ENCODE results near the gene ESAM. TPM values are rescaled to one million over a fixed set of nuclear protein-coding genes. Genes with fewer than 3 reads are reported as not detected.

ESAM gene
- polyA plus RNA-seq, 3 donors = 0.18 to 0.74 (median 0.49) TPM

- no peak for TF ChIP-seq CTCF (IDR thresholded peaks at IDR 0.05)
- H3K36me3 ChIP-seq (replicated peaks in 1 of 2; ENCODE audit: control insufficient read depth in 1 of 2, insufficient read depth in 2 of 2, low read length in 2 of 2) = no peaks in the 10 kb centered on the region
- H3K4me3 ChIP-seq (replicated peaks in 1 of 3; ENCODE audit: low read depth in 2 of 3, low read length in 3 of 3) = no peak overlapping the region
- Mint-ChIP-seq H3K27me3 (ENCODE audit: low read depth in 3 of 3) (peaks cover 8 to 14% (median 13%) of the 10 kb centered on the region in 3 donors), H3K4me3 (no peak overlapping the region), H3K36me3 (peaks cover 0 to 2% of the 10 kb centered on the region in 2 donors), H3K27ac (no peak overlapping the region), H3K4me1 (peaks cover 3% of the 10 kb centered on the region), H3K9me3 (peaks cover 0 to 10% (median 6%) of the 10 kb centered on the region in 7 donors)
- no peaks in the 10 kb centered on the region for H4K20me1 ChIP-seq (ENCODE audit: insufficient read depth, low read length)
- H2AFZ ChIP-seq (ENCODE audit: insufficient read depth, low read depth, low read length, poor library complexity, severe bottlenecking) = no peak overlapping the region
- no CpG with 5 or more reads among the region's 3 CpGs for WGBS (ENCODE audit: insufficient coverage)
- H3K27ac ChIP-seq (ENCODE audit: low read depth in 1 of 2, low read length in 2 of 2) = no peak overlapping the region
- peaks cover 0 to 4% of the 10 kb centered on the region in 2 donors for H3K9me3 ChIP-seq (replicated peaks in 1 of 2; ENCODE audit: control insufficient read depth in 1 of 2, insufficient read depth in 1 of 2, low read length in 2 of 2)
- intact Hi-C loops (cut with micrococcal nuclease) = no loop called here
- no peak overlapping the region for H3K4me2 ChIP-seq (replicated peaks; ENCODE audit: extremely low read depth, low read length, poor library complexity, severe bottlenecking)
- DNase-seq = no peak
- peaks cover 0 to under 1% of the 10 kb centered on the region in 2 donors for H3K4me1 ChIP-seq (ENCODE audit: control insufficient read depth in 1 of 2, insufficient read depth in 2 of 2, low read length in 2 of 2)
- H3K9ac ChIP-seq (ENCODE audit: insufficient read depth, low read length, poor library complexity, severe bottlenecking) = no peak overlapping the region
- no peaks in the 10 kb centered on the region for H3K79me2 ChIP-seq (ENCODE audit: insufficient read depth, low read length)
- peaks cover 10 to 16% of the 10 kb centered on the region in 2 donors for H3K27me3 ChIP-seq (ENCODE audit: control insufficient read depth in 2 of 2, insufficient read depth in 2 of 2, low read length in 2 of 2)
These were observed 49.7 kb downstream of the ESAM start for GRCh38 chr11:124712392-124712791.

- DNase-seq = no peak
- Histone ChIP-seq H3K79me2 (ENCODE audit: insufficient read depth, low read length) (no peaks in the 10 kb centered on the region), H3K4me1 (ENCODE audit: control insufficient read depth in 1 of 2, insufficient read depth in 2 of 2, low read length in 2 of 2) (no peaks in the 10 kb centered on the region), H3K27me3 (ENCODE audit: control insufficient read depth in 2 of 2, insufficient read depth in 2 of 2, low read length in 2 of 2) (no peaks in the 10 kb centered on the region), H3K36me3 (replicated peaks in 1 of 2; ENCODE audit: control insufficient read depth in 1 of 2, insufficient read depth in 2 of 2, low read length in 2 of 2) (no peaks in the 10 kb centered on the region), H3K4me3 (replicated peaks in 1 of 3; ENCODE audit: low read depth in 2 of 3, low read length in 3 of 3) (no peak overlapping the region), H2AFZ (ENCODE audit: insufficient read depth, low read depth, low read length, poor library complexity, severe bottlenecking) (no peak overlapping the region), H4K20me1 (ENCODE audit: insufficient read depth, low read length) (no peaks in the 10 kb centered on the region), H3K27ac (ENCODE audit: low read depth in 1 of 2, low read length in 2 of 2) (no peak overlapping the region), H3K4me2 (replicated peaks; ENCODE audit: extremely low read depth, low read length, poor library complexity, severe bottlenecking) (no peak overlapping the region), H3K9me3 (replicated peaks in 1 of 2; ENCODE audit: control insufficient read depth in 1 of 2, insufficient read depth in 1 of 2, low read length in 2 of 2) (peaks cover 0 to 4% of the 10 kb centered on the region in 2 donors), H3K9ac (ENCODE audit: insufficient read depth, low read length, poor library complexity, severe bottlenecking) (no peak overlapping the region)
- TF ChIP-seq CTCF (IDR thresholded peaks at IDR 0.05) = no peak
- Mint-ChIP-seq H3K36me3 (no peaks in the 10 kb centered on the region), H3K27ac (no peak overlapping the region), H3K9me3 (peaks cover 0 to 15% (median 6%) of the 10 kb centered on the region in 7 donors), H3K4me1 (no peaks in the 10 kb centered on the region), H3K4me3 (no peak overlapping the region), H3K27me3 (ENCODE audit: low read depth in 3 of 3) (peaks cover 0 to 2% (median under 1%) of the 10 kb centered on the region in 3 donors)
- WGBS (ENCODE audit: insufficient coverage) = 93% methylated on average over 3 of the region's 4 CpGs
- intact Hi-C loops (cut with micrococcal nuclease) = no loop called here
These were observed 54.3 kb downstream of the ESAM start for GRCh38 chr11:124707829-124708228.

Other genes starting within 250 kb of the ESAM start
- not detected for gene OR8B12, start 218.6 kb downstream of the ESAM start, polyA plus RNA-seq
- gene OR8A1, start 192.3 kb downstream of the ESAM start, polyA plus RNA-seq = not detected
- not detected for gene PANX3, start 150.9 kb downstream of the ESAM start, polyA plus RNA-seq
- 10 to 100 TPM; 39.7 to 84.7 (median 43.5) TPM for gene TBRG1, start 139.4 kb downstream of the ESAM start, polyA plus RNA-seq
- gene SIAE, start 88.6 kb downstream of the ESAM start, polyA plus RNA-seq = 1 to 10 TPM; 6.7 to 8.9 (median 7.8) TPM
- 1 to 10 TPM in 2 of 3 donors, under 1 TPM in 1; 0.75 to 6.7 (median 4.2) TPM for gene SPA17, start 88.4 kb downstream of the ESAM start, polyA plus RNA-seq
- gene NRGN, start 22.3 kb downstream of the ESAM start, polyA plus RNA-seq = 100 to 1,000 TPM in 1 of 3 donors, 10 to 100 TPM in 2; 17.2 to 125 (median 19.2) TPM
- gene VSIG2, start 10.0 kb downstream of the ESAM start, polyA plus RNA-seq = not detected
- gene MSANTD2, start 38.1 kb upstream of the ESAM start, polyA plus RNA-seq = 1 to 10 TPM; 1.2 to 5.8 (median 1.8) TPM
- 10 to 100 TPM in 1 of 3 donors, under 1 TPM in 2; 0.39 to 11.6 (median 0.81) TPM for gene ROBO3, start 103.1 kb upstream of the ESAM start, polyA plus RNA-seq
- gene ROBO4, start 135.6 kb upstream of the ESAM start, polyA plus RNA-seq = under 1 TPM in 2 of 3 donors, not detected in 1; 0.19 to 0.20 TPM
- gene HEPN1, start 157.0 kb upstream of the ESAM start, polyA plus RNA-seq = not detected
- not detected for gene HEPACAM, start 173.8 kb upstream of the ESAM start, polyA plus RNA-seq
- gene CCDC15, start 191.9 kb upstream of the ESAM start, polyA plus RNA-seq = under 1 TPM; 0.24 to 0.32 (median 0.28) TPM

All from CD14-positive monocyte (primary cell).